Heart right ventricle (tissue), 16 donors: Measurements from ENCODE around the gene NAPEPLD. TPM values are rescaled to one million over a fixed set of nuclear protein-coding genes. Genes with fewer than 3 reads are reported as not detected.
"Not testable (repeated sequence)": the region's sequence is repeated elsewhere in the genome, so short reads cannot be mapped to it uniquely, and the experiment has no call there.

Source experiments
- ATAC-seq, 8 donors: fragments of 200-7000 bp; cut with Tn5 transposase; one replicate each; pipeline ENCODE4 v1.9.1; 2020; ENCODE audit warnings: mild to moderate bottlenecking in 8 of 8, moderate library complexity in 8 of 8, moderate number of reproducible peaks in 1 of 8
- DNase-seq, 2 donors: peaks; one replicate each; pipeline ENCODE4 v3.0.0-alpha.2; 2020
- H3K27ac ChIP-seq, 10 donors: fragments of 200-600 bp; sonication (generic) in 2 of 10; one replicate each; pipeline versions ENCODE4 v1.5.0 to v1.8.0; 2020 to 2022; ENCODE audit warnings: mild to moderate bottlenecking in 3 of 10
- H3K27me3 ChIP-seq, 7 donors: fragments of 200-600 bp; one replicate each; pipeline ENCODE4 v1.8.0; 2021 to 2022; ENCODE audit warnings: mild to moderate bottlenecking in 2 of 7
- H3K36me3 ChIP-seq, 9 donors: fragments of 200-600 bp; sonication (generic) in 1 of 9; one replicate each; pipeline versions ENCODE4 v1.5.0 to v1.8.0; 2020 to 2022; ENCODE audit warnings: mild to moderate bottlenecking in 2 of 9
- H3K4me1 ChIP-seq, 9 donors: fragments of 200-600 bp; sonication (generic) in 1 of 9; one replicate each; pipeline versions ENCODE4 v1.5.0 to v1.8.0; 2020 to 2022; ENCODE audit warnings: mild to moderate bottlenecking in 4 of 9
- H3K4me3 ChIP-seq, 10 donors: fragments of 200-600 bp; sonication (generic) in 2 of 10; one replicate each; pipeline versions ENCODE4 v1.5.0 to v1.8.0; 2020 to 2022; ENCODE audit warnings: mild to moderate bottlenecking in 7 of 10, moderate library complexity in 2 of 10
- H3K9me3 ChIP-seq, 11 donors: fragments of 200-600 bp in 10 of 11; sonication (generic) in 2 of 11; one replicate each; pipeline versions ENCODE4 v1.5.0 to v1.8.0; 2013 to 2022; ENCODE audit warnings: mild to moderate bottlenecking in 2 of 11, control low read depth in 1 of 11, moderate library complexity in 1 of 11
- WGBS, 2 donors: extraction: QIAGEN DNeasy Blood & Tissue Kit; methylation state at CpG; one replicate each; pipeline ENCODE4 v1.1.7; 2013; ENCODE audit warnings: inconsistent platforms in 1 of 2; 5-methylcytosine and 5-hydroxymethylcytosine counted together
- intact Hi-C, 10 donors: fragments of 100-400 bp; cut with DNase I; formaldehyde crosslinking; loops; one replicate each; pipeline versions ENCODE4 v1.11.1 to v1.14.2; 2022
- polyA plus RNA-seq, 2 donors: library from polyadenylated mRNA; stranded (reverse); fragments of 200-250 nt; gene quantifications; one replicate each; pipeline ENCODE4 v1.2.3, GENCODE V29; 2013
- total RNA-seq, 10 donors: library from RNA; stranded (reverse); fragmentation: NEBNext Ultra II Directional in 3 of 10; extraction: Animal tissue kit (Norgen Biotek cat#: 25700) in 3 of 10; gene quantifications; one replicate each; pipeline versions ENCODE4 v1.2.1 to v1.2.4, GENCODE V29; 2021 to 2023
- TF ChIP-seq, protein P1 (sequence below), 9 donors: fragments of 200-600 bp; sonication (generic) in 2 of 9; IDR thresholded peaks; one replicate each; pipeline versions ENCODE4 v1.5.0 to v1.8.0; 2021 to 2022; ENCODE audit warnings: antibody characterized with exemption in 9 of 9, mild to moderate bottlenecking in 5 of 9, moderate library complexity in 1 of 9
- donor health status: Arrhythmogenic right ventricular cardiomyopathy.
- donor health status: ischemic (EF 13 %, LVEDD 7.1; RV severe dilation, severe dysfunction).
- donor health status: healthy with polysubstance abuse.
- donor health status: DM: no; HTN: yes; CAD: no.
- donor health status: DM: no; HTN: no; CAD: no.
- donor health status: ischemic (EF 25% LVEDD 6.9; RV normal size, moderate dysfunction).
- donor health status: ischemic (EF 25% LVEDD 5.7; RV mildly dilated, moderate dysfunction).
- donor health status: healthy.
- donor health status: DM: yes; HTN: yes; CAD: no.
- donor health status: Ischemic cardiomyopathy.
- donor health status: ischemic (EF 35%, LVEDD 5.7; RV mildly dilated, moderate dysfunction).
- donor health status: nonischemic (EF 11% LVEDD 7.7; RV severe dilation, severe dysfunction).
- donor health status: DM: yes; HTN: yes; CAD: no.
- donor health status: PGD.
- donor health status: ischemic (EF 29% LVEDD 5.4; RV normal size, mild dysfunction).
- donor health status: nonischemic (EF 23%, LVEDD 6.1; RV moderate dilation, normal function).

NAPEPLD gene
- total and polyA plus RNA-seq, 12 donors: 2.1 to 11.6 (median 8.2) TPM

DNA sequence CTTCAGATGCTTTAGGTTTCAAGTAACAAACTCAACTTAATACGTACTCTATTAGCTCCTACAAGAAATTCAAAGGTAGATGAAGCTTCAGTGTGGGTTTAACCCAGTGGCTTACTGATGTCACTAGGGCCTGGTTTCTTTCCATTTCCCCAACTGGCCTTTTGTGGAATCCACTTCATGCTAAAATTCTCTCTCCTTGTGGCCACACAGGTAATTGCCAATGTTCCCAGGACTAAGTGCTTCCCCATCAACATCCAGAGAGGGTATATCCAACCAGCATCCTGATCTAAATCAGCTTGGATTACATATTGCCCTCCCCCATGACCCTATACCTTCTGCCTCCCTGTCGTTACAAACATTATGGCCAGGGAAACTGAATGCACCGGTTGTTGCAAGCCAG, 85.0 kb downstream of the NAPEPLD start:
- intact Hi-C loops: loop anchor here in 8 of 10 donors (5.0 to 10.0 kb wide), 3 partner anchors 149 to 309 kb away; partner anchors contain the start of gene LRRC17 (in 1 of the 8)
- WGBS, 2 donors: 86 to 88% methylated on average over 3 of the region's 3 CpGs
- ATAC-seq: no peak

DNA sequence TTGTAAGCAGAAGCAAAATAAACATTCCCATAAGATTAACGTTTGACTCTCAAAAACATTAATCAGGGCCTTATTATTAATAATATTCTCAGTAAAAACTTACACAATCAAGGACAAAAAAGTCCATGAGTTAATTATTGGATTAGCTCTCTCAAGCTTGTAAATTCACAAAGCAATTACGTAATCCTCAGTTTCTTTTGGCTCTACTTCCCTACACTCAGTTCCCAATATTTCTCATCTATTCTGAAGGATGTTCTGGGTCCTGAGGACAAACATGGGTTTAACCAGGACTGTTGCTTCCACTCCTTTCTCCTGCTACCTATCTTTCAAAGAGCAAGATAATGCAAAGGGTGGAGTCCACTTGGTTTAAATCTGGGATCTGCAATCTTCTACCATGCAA, 89.4 kb downstream of the NAPEPLD start:
- Histone ChIP-seq H3K4me3 (no peak overlapping the region), H3K36me3 (no peaks in the 10 kb centered on the region), H3K27ac (no peak overlapping the region), H3K9me3 (no peaks in the 10 kb centered on the region), H3K27me3 (no peaks in the 10 kb centered on the region), H3K4me1 (no peaks in the 10 kb centered on the region)
- DNase-seq (no peak), ATAC-seq (no peak)
- TF ChIP-seq, protein P1, sequence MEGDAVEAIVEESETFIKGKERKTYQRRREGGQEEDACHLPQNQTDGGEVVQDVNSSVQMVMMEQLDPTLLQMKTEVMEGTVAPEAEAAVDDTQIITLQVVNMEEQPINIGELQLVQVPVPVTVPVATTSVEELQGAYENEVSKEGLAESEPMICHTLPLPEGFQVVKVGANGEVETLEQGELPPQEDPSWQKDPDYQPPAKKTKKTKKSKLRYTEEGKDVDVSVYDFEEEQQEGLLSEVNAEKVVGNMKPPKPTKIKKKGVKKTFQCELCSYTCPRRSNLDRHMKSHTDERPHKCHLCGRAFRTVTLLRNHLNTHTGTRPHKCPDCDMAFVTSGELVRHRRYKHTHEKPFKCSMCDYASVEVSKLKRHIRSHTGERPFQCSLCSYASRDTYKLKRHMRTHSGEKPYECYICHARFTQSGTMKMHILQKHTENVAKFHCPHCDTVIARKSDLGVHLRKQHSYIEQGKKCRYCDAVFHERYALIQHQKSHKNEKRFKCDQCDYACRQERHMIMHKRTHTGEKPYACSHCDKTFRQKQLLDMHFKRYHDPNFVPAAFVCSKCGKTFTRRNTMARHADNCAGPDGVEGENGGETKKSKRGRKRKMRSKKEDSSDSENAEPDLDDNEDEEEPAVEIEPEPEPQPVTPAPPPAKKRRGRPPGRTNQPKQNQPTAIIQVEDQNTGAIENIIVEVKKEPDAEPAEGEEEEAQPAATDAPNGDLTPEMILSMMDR (IDR thresholded peaks at IDR 0.05): no peak
- 63 to 66% methylated on average over 2 of the region's 2 CpGs for WGBS, 2 donors
- intact Hi-C loops: loop anchor here in 1 of 10 donors (10.0 kb wide), 1 partner anchor 65 kb away; no protein-coding TSS in a partner anchor

More for the DNA sequence above, 85.0 kb downstream of the NAPEPLD start:
- no peak overlapping the region for H3K4me3 ChIP-seq
- DNase-seq: no peak
- H3K36me3 ChIP-seq: no peaks in the 10 kb centered on the region
- H3K4me1 ChIP-seq: no peaks in the 10 kb centered on the region
- H3K9me3 ChIP-seq: no peaks in the 10 kb centered on the region
- TF ChIP-seq, protein P1 (IDR thresholded peaks at IDR 0.05): no peak
- H3K27ac ChIP-seq: no peak overlapping the region
- no peaks in the 10 kb centered on the region for H3K27me3 ChIP-seq

DNA sequence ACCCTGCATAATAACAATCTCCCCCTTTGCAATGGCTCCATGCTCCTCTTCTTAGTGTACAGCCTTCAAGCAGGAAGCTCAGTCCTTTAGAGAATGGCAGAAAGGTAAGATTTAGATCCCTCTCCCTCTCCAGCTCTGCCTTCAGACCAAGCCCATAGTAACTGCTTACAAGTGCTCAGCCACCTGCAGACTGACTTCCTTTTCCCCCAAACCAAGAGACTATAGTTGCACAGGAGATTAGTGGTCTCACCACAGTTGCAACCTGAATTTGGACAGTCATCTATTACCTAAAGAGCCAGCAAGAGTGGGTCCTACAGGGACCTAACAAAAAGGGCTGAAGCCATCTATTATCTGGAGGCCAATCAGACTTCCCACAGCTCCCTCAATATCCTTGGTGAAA, 90.8 kb downstream of the NAPEPLD start:
- Histone ChIP-seq H3K4me1 (no peaks in the 10 kb centered on the region), H3K9me3 (no peaks in the 10 kb centered on the region), H3K27ac (no peak overlapping the region), H3K36me3 (no peaks in the 10 kb centered on the region), H3K27me3 (no peaks in the 10 kb centered on the region), H3K4me3 (no peak overlapping the region)
- ATAC-seq: no peak
- intact Hi-C loops: loop anchor here in 1 of 10 donors (10.0 kb wide), 1 partner anchor 63 kb away; no protein-coding TSS in a partner anchor
- DNase-seq: no peak
- TF ChIP-seq, protein P1 (IDR thresholded peaks at IDR 0.05): no peak

DNA sequence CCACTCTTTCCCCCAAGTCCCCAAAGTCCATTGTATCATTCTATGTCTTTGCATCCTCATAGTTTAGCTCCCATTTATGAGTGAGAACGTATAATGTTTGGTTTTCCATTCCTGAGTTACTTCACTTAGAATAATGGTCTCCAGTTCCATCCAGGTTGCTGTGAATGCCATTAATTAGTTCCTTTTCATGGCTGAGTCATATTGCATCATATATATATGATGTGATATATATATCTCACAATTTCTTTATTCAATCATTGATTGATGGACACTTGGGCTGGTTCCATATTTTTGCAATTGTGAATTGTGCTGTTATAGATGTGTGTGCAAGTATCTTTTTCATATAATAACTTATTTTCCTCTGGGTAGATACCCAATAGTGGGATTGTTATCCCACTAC, 92.9 kb downstream of the NAPEPLD start:
- not testable (repeated sequence) for DNase-seq, ATAC-seq, H3K27me3 ChIP-seq

DNA sequence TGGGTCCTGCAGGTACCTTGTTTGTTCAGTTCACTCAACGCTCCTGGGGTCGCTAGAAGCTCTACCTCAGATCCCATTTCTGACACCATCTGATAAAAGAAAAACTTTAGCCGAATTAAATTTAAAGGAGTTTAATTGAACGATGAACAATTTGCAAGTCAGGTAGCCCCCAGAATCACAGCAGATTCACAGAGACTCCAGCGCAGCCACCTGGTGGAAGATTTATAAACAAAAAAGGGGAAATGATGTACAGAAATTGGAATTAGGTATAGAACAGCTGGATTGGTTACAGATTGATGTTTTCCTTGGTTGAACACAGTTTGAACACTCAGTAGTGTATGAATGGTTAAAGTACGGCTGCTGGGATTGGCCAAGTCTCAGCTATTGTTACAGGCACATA, 97.4 kb downstream of the NAPEPLD start:
- DNase-seq (no peak), ATAC-seq (no peak)
- TF ChIP-seq, protein P1 (IDR thresholded peaks at IDR 0.05): peak in 1 of 9 donors; percentile 12
- H3K4me3 ChIP-seq: no peak overlapping the region
- intact Hi-C loops: loop anchor here in 1 of 10 donors (10.0 kb wide), 1 partner anchor 57 kb away; no protein-coding TSS in a partner anchor
- H3K9me3 ChIP-seq: peaks cover 0 to 27% (median 3%) of the 10 kb centered on the region in 11 donors
- no peaks in the 10 kb centered on the region for H3K4me1 ChIP-seq
- WGBS, 2 donors: 94% methylated on average over 6 of the region's 6 CpGs
- no peaks in the 10 kb centered on the region for H3K36me3 ChIP-seq
- H3K27me3 ChIP-seq: no peaks in the 10 kb centered on the region
- H3K27ac ChIP-seq: no peak overlapping the region

More for the DNA sequence above, 92.9 kb downstream of the NAPEPLD start:
- 92% methylated on average over 1 of the region's 1 CpG for WGBS, 2 donors
- not testable (repeated sequence) for H3K27ac ChIP-seq, H3K9me3 ChIP-seq, H3K36me3 ChIP-seq, H3K4me3 ChIP-seq, H3K4me1 ChIP-seq
- intact Hi-C loops: loop anchor here in 1 of 10 donors (10.0 kb wide), 1 partner anchor 61 kb away; no protein-coding TSS in a partner anchor
